Body of pancreas (tissue), 4 donors: ENCODE results near the gene SLC35F3.

Experiments used
- CTCF ChIP-seq, 7 experiments: fragments of 450-650 bp in 4 of 7; fragments of 200-600 bp in 3 of 7; sonication (generic) in 3 of 7; IDR thresholded peaks; one replicate each; pipeline ENCODE4 v1.5.1; 2016 to 2019; ENCODE audit warnings: antibody characterized with exemption in 7 of 7
- POLR2A ChIP-seq, 3 donors: fragments of 450-650 bp; IDR thresholded peaks; one replicate each; pipeline ENCODE4 v1.6.1; 2016; ENCODE audit warnings: antibody characterized with exemption in 3 of 3, mild to moderate bottlenecking in 2 of 3

GRCh38 chr1:234226113-234226818 lies 321.8 kb downstream of the SLC35F3 start:
- no peak for TF ChIP-seq CTCF (IDR thresholded peaks at IDR 0.05)
- TF ChIP-seq POLR2A (IDR thresholded peaks at IDR 0.05): no peak
